Activated CD8-positive, alpha-beta T cell treated with anti-CD3 and anti-CD28 coated beads for 36 hours (primary cell): ENCODE measurements around the gene GALNTL6. TPM values are rescaled to one million over a fixed set of nuclear protein-coding genes. Genes with fewer than 3 reads are reported as not detected.

Source experiments
- ATAC-seq: fragments of 200-7000 bp; cut with Tn5 transposase; one replicate; pipeline ENCODE4 v1.10.0; 2021; ENCODE audit warnings: mild to moderate bottlenecking, moderate library complexity
- CTCF ChIA-PET: fragments of 350-600 bp; sonication (Branson Sonifier 250); formaldehyde crosslinking; loops from one replicate; lab custom pipeline; 2021; ENCODE audit warnings: antibody characterized with exemption; lab: Charles Lee
- POLR2A ChIA-PET: fragments of 350-600 bp; sonication (Branson Sonifier 250); formaldehyde crosslinking; loops from one replicate; lab custom pipeline; 2021; ENCODE audit warnings: antibody characterized with exemption; lab: Charles Lee
- DNase-seq: peaks from one replicate; pipeline ENCODE4 v3.0.0-alpha.2; 2020
- H3K27ac Mint-ChIP-seq: one replicate; pipeline ENCODE4 v1.8.0; 2021; ENCODE audit warnings: mild to moderate bottlenecking, mixed read lengths
- H3K27me3 Mint-ChIP-seq: one replicate; pipeline ENCODE4 v1.8.0; 2021; ENCODE audit warnings: mixed read lengths
- H3K36me3 Mint-ChIP-seq: one replicate; pipeline ENCODE4 v1.8.0; 2021; ENCODE audit warnings: low read depth, mixed read lengths
- H3K4me1 Mint-ChIP-seq: one replicate; pipeline ENCODE4 v1.8.0; 2021; ENCODE audit warnings: low read depth, mixed read lengths
- H3K4me3 Mint-ChIP-seq: one replicate; pipeline ENCODE4 v1.8.0; 2021; ENCODE audit warnings: mild to moderate bottlenecking, moderate library complexity, mixed read lengths
- H3K9me3 Mint-ChIP-seq: one replicate; pipeline ENCODE4 v1.8.0; 2021; ENCODE audit warnings: mixed read lengths
- intact Hi-C: fragments of 100-400 bp; cut with micrococcal nuclease; formaldehyde crosslinking; loops from one replicate; pipeline ENCODE4 v1.10.0; 2022
- total RNA-seq, 2 experiments: library from RNA; stranded (reverse); gene quantifications; one replicate each; pipeline ENCODE4 v1.2.3, GENCODE V29; 2021
- TF ChIP-seq, protein P1 (sequence below): fragments of 200-600 bp; IDR thresholded peaks from one replicate; pipeline ENCODE4 v1.8.0; 2022; ENCODE audit warnings: antibody characterized with exemption, mild to moderate bottlenecking

GALNTL6 gene
- total RNA-seq, 2 experiments from 2014 or later, result not detected

DNA sequence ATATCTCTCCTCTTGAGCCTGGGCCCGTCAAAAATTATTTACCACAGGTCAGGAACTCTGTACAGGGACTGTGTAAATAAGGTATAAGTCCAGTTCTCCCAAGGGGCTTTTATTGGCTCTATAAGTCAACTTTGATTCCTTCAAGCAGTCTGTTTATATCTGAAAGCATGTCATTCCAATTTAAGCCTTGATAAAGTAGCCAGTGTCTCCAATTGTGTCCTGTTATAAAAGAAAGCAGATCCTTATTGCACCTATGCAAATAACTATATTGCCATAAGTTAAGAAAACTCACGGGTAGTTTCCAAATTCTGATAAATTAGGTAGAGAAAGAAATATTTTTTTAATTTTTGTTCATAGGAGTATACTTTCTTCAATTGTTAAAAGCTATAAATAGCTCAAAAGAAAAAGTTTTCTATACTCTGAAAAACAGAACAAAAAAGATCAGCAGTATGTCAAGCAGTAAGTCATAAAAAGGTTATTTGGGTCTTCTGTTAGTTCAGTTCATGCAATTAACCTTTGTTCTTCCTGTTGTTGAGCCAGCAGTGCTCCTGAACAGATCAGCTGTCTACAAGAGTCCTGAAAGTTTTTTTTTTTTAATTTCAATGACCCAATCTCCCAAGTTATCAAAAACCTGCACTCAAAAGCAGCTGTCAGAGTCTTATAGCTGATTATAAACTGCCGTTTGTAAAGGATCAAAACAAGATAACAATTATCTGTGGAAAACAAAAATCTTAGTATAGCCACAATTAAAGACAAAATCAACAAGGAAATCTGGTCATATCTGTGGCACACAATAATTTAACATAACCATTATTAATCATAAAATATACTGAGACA is 1177.0 kb downstream of the GALNTL6 start:
- ChIA-PET POLR2A (no interaction called here), CTCF (interaction anchor here (1.3 kb wide), 1 partner anchor 24 kb away, joined by 4 read pairs; no protein-coding TSS in a partner anchor)
- no peak for ATAC-seq
- TF ChIP-seq, protein P1, sequence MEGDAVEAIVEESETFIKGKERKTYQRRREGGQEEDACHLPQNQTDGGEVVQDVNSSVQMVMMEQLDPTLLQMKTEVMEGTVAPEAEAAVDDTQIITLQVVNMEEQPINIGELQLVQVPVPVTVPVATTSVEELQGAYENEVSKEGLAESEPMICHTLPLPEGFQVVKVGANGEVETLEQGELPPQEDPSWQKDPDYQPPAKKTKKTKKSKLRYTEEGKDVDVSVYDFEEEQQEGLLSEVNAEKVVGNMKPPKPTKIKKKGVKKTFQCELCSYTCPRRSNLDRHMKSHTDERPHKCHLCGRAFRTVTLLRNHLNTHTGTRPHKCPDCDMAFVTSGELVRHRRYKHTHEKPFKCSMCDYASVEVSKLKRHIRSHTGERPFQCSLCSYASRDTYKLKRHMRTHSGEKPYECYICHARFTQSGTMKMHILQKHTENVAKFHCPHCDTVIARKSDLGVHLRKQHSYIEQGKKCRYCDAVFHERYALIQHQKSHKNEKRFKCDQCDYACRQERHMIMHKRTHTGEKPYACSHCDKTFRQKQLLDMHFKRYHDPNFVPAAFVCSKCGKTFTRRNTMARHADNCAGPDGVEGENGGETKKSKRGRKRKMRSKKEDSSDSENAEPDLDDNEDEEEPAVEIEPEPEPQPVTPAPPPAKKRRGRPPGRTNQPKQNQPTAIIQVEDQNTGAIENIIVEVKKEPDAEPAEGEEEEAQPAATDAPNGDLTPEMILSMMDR, result no peak
- H3K9me3 Mint-ChIP-seq, result peaks cover 4% of the 10 kb centered on the region
- no peaks in the 10 kb centered on the region for H3K36me3 Mint-ChIP-seq
- DNase-seq, result no peak
- intact Hi-C loops, result no loop called here
- no peaks in the 10 kb centered on the region for H3K4me1 Mint-ChIP-seq
- H3K4me3 Mint-ChIP-seq, result no peak overlapping the region
- no peak overlapping the region for H3K27ac Mint-ChIP-seq
- H3K27me3 Mint-ChIP-seq, result peaks cover 3% of the 10 kb centered on the region

DNA sequence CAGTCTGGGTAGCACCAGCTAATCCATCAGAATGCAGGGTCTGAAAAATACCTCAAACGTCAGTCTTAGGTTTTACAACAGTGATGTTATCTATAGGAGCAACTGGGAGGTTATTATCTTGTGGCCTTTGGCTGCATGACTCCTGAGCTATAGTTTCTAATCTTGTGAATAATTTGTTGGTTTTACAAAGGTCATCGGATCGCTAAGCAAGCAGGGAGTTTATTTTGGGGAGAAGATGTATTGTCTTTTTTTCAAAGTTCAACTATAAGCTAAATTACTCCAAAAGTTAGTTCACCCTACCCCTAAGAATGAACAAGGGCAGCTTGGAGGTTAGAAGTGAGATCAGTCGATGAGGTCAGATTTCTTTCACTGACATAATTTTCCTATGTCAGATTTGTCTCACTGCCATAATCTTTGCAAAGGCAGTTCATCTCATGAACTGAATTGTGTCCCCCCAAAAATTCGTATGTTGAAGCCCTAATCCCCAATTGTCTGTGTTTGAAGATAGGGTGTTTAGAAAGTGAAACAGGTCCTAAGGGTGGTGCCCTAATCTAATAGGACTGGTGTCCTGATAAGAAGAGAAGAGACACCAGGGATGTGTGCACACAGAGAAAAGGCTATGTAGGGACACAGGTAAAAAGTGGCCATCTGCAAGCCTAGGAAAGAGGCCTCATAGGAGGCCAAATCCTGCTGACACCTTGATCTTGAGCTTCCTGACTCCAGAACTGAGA is 1179.6 kb downstream of the GALNTL6 start:
- intact Hi-C loops, result no loop called here
- peaks cover 4% of the 10 kb centered on the region for H3K9me3 Mint-ChIP-seq
- H3K4me1 Mint-ChIP-seq, result peaks cover 3% of the 10 kb centered on the region
- no peaks in the 10 kb centered on the region for H3K36me3 Mint-ChIP-seq
- TF ChIP-seq, protein P1, result no peak
- no peak overlapping the region for H3K27ac Mint-ChIP-seq
- POLR2A ChIA-PET, result no interaction called here
- peaks cover 6% of the 10 kb centered on the region for H3K27me3 Mint-ChIP-seq
- CTCF ChIA-PET, result interaction anchor here (1.6 kb wide), 1 partner anchor 21 kb away, joined by 7 read pairs; no protein-coding TSS in a partner anchor
- ATAC-seq (no peak), DNase-seq (no peak)
- no peak overlapping the region for H3K4me3 Mint-ChIP-seq

DNA sequence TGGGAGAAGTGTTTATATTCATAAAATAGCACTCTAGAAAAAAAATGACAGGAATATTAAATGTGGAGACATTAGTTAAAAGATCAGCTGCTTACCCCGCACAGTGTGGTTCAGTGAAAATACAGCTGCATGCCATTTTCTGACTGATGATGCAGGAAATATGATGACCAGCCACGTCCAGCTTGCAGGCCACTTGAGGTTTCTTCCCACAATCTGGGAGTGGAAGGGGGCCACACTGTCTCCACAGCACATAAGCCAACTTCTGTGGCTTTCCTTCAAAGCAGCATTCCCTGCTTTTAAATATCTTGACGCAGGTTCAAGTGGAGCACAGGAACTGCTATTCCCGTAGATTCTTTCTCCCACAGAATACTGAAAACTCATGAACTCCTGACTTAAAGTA is 1182.0 kb downstream of the GALNTL6 start:
- Mint-ChIP-seq H3K4me1 (peaks cover 3% of the 10 kb centered on the region), H3K27ac (no peak overlapping the region), H3K27me3 (peaks cover 10% of the 10 kb centered on the region), H3K4me3 (no peak overlapping the region), H3K36me3 (no peaks in the 10 kb centered on the region), H3K9me3 (no peaks in the 10 kb centered on the region)
- ATAC-seq (no peak), DNase-seq (no peak)
- TF ChIP-seq, protein P1, result no peak
- ChIA-PET POLR2A (no interaction called here), CTCF (interaction anchor here (1.6 to 2.0 kb wide), 2 partner anchors 11 to 18 kb away, joined by 5 to 6 read pairs; no protein-coding TSS in a partner anchor)
- intact Hi-C loops, result no loop called here

DNA sequence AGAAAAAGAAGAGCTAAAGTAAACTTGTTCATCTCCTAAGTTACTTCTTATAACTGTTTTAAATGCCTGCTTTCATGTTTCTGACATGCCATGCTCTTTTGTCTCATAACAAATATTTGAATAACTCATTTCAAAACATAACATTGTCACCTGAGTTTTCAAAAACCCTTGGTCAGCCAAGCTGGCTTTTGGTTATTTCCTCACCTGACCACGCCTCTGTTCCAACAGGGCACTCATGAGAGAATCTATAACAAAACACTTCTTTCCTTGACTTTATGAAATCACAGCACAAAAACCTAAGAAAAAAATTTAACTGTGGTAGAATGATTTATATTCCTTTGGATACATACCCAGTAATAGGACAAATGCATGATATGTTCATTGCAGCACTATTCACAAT is 1182.5 kb downstream of the GALNTL6 start:
- Mint-ChIP-seq H3K4me1 (peaks cover 3% of the 10 kb centered on the region), H3K36me3 (no peaks in the 10 kb centered on the region), H3K27ac (no peak overlapping the region), H3K9me3 (no peaks in the 10 kb centered on the region), H3K4me3 (no peak overlapping the region), H3K27me3 (peaks cover 10% of the 10 kb centered on the region)
- ChIA-PET CTCF (interaction anchor here (1.6 to 2.0 kb wide), 2 partner anchors 10 to 18 kb away, joined by 5 to 6 read pairs; no protein-coding TSS in a partner anchor), POLR2A (no interaction called here)
- DNase-seq, result no peak
- intact Hi-C loops, result no loop called here
- ATAC-seq, result no peak
- TF ChIP-seq, protein P1, result no peak
